Epidermal melanocyte (primary cell): ENCODE measurements around the gene IL3.

Source experiments
- DNase-seq: peaks from one replicate; pipeline ENCODE4 v3.0.0; 2011; ENCODE audit warnings: low spot score; ENCODE audit not compliant: insufficient read length

Gene IL3

DNA sequence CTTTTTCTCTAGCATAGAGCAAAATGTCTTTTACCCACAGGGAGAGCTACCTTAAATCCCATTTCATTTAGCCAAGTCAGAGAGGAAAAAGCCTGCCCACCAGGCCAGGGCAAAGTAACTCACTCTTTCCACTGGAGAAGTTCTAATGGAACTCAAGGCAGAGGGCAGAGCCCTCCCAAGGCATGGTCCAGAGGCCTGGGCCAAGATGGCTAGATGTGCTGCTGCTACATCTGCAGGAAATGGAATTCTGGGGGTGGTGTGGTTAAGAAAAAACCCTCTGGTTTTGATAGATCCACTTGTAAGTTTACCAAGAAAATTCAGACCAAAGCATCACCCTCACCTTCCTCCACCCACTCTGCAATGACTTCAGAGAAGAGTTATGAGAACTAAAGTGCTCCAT, 50.5 kb downstream of the IL3 start:
- no peak for DNase-seq

DNA sequence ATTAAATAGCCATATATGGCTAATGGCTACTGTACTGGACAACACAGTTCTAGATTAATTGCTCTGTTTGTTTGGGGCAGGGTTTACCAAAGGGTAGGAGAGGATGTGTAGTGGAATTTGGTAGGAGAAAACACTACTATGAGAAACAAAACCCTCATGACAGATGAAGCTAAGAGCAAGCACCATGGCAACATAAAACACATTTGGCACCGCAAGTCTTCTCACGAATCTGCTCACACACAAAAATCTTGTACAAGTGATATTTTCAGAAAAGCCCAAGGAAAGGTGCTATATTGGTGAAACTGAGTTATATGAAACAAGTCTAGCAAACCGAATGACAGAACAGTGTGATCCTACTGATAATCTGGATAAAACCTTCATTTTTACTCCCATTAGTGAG, 51.7 kb downstream of the IL3 start:
- no peak for DNase-seq
